HK-2 (cell line): ENCODE results near the gene PTPN5.
"Not testable (repeated sequence)": the region's sequence is repeated elsewhere in the genome, so short reads cannot be mapped to it uniquely, and the experiment has no call there.

ENCODE experiments used
- DNase-seq: peaks from one replicate; pipeline ENCODE4 v3.0.0-alpha.2; 2018; ENCODE audit not compliant: unreplicated experiment

The PTPN5 gene

GRCh38 chr11:18709414-18709813 lies 82.2 kb downstream of the PTPN5 start:
- DNase-seq = no peak

DNA sequence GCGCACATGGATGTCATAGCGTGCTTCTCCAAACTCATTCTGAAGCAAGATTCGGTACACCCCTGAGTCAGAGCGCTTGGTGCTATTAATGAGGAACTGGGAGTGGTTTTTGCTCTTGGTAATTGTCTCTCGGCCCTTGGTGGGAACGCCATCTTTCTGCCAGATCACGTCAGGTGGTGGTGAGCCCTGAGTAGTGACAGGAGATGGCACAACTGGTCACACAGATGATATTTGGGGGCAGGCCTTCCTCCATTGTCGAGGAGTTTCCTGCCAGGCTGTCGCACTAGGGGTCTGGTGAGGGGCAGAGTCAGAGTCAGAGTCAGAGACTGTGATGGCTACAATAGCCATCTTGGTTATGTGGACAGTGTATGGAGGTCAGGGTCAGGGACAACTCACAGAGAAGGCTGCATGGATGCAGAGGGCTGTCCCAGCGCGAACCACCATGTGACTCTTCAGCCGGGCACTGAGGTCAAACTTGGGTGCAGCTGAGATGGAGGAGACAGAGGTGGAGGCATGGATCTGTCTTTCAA lies 83.7 kb downstream of the PTPN5 start:
- no peak for DNase-seq

GRCh38 chr11:18706330-18707243 lies 85.0 kb downstream of the PTPN5 start:
- no peak for DNase-seq

DNA sequence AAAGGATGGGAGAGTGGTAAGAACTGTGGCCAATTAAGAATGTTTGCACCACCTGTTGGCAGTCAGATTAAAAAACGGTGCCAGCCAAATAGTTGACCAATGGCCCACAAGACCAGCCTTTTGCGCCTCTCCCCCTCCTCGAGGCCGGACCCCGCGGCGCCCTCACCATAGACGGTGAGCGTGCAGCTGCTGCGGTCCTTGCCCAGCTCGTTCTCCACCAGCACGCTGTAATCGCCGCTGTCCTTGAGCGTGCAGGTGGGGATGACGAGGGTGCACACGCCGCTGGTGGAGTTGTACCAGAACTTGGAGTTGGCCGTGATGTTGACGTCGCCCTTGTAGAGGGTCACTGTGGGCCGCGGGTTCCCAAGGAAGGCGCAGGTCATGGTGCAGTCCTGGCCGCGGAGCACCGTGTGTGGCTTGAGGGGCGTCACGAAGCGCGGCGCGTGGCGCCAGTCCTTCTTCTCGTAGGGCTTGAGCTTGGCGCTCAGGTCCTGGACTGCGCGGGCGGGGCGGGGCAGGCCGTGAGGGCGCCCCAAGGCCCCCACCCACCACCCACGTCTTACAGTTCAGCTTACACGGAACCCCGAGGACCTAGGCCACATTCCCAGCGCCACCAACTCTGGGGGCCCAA lies 85.8 kb downstream of the PTPN5 start:
- DNase-seq = no peak

- no peak for DNase-seq
These were observed 86.9 kb downstream of the PTPN5 start for GRCh38 chr11:18704698-18705097.

DNA sequence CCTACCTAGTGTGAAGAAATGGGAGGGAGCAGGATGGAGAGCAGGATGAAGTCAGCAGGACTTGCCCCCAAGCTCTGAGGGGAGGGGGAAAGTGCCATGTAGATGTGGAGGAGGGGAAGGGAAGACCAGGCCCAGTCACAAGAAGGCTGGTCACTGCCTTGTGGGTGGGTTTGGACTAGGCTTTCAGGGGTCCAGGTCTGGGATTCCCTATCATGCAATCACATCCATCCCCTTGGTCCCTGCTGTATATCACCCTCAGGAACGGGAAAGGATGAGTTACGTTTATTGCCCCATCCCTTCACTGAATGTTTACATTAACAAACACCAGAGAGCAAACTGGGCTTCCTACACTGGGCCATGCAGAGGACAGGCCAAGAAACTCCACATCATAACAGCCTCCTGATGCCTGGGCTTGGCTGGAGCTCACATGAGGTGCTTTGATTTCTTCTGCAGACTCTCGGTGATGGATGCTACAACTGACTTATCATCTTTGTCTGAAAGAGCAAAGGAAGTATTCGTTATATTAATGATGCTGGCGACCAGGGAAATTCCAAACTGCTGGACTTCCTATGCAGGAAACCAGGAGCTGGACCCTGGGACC lies 87.5 kb downstream of the PTPN5 start:
- DNase-seq = no peak

DNA sequence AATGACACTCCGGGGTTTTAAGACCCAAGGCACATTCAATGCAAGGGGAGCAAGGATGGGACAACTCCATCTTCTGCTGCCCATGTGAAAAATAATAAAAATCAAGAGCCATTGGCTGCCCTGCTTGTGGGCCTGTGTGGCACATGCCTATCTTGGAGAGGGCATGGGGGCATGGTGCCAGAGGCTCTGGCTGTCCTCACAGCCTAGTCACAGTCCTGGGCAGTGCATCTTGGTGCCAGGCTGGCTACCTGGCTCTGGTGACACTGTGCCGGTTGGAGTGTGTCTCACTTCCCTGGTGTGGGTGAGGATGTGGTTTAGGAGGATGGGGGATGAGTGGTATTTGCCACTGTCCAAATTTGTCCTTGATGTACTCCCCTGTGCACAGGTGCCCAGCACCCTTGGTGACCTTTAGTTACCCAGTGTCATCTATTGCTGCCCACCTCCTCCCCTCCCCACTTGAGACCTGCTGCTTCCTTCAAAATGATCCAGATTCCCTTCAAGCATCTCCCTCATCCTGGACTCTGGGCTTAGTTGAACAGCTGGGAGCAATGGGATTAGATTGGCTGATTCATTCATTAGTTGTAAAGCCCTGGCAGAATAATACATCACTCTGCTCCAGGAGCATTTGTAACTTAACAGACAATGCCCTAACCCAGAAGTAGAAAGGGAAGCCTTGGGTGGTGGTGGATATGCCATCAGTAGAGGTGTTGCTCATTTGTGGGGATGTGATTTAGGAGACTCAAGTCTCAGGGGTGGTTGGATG lies 88.4 kb downstream of the PTPN5 start:
- no peak for DNase-seq

GRCh38 chr11:18701614-18702216 lies 89.9 kb downstream of the PTPN5 start:
- no peak for DNase-seq

GRCh38 chr11:18700872-18701271 lies 90.7 kb downstream of the PTPN5 start:
- DNase-seq = no peak

DNA sequence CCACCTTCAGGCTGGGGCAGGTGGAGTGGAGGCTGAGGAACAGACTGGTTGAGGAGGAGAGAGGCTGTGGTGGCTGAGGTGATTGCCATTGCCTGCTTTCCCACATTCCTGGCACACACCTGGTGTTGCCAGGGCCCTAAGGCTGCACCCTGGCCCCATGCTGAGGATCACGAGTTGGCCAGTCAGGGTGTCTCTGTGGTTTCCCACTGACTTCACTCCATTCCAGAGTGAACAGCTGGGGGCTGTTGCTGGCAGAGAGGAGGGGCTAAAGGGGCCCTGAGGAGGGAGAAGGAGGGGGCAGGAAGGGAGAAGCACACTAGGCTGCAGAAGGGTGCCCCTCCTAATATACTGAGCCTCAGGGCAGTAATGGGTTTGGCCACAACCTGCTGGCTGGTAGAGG lies 91.2 kb downstream of the PTPN5 start:
- peak; percentile 17 for DNase-seq

DNA sequence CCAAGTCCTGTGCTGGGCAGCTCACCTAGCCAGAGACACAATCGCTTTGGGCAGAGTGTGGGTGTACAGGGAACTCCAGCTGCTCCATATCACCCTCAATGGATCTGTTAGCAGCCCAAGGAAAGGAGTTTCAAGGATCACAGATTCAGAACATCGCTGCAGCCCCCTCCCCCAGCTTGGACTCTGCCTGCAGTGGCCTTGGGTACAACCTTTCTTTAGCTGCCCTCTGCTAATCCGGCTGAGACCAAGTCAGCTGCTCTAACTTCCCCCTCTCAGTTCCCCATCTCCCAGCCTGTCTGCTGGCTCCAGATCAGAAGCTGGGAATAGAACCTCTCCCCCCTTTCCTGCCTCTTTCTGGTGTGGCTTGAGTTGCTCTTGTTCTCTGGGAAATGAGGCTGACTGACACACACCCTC lies 91.7 kb downstream of the PTPN5 start:
- no peak for DNase-seq

DNA sequence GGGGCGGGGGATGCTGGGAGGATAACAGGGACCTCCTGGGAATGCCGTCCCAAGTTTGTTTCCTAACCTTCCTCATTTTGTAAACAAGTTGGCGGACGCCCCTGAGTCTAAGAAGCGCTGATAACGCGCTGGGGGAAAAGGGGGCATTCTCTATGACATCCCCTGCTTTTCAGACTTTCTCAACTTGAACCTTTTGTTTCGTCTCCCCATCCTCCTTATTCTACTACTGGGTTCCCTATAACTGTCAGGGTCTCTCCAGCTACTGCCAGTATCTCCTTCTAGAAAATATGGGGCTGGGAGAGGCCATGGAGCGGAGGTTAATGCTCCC lies 92.4 kb downstream of the PTPN5 start:
- no peak for DNase-seq

GRCh38 chr11:18698341-18699268 lies 93.0 kb downstream of the PTPN5 start, which contains the start of gene TMEM86A:
TSS of gene TMEM86A (plus strand) at chr11:18698779. CDS start at chr11:18698887, 108 bp downstream.
- peak; percentile 60 for DNase-seq

DNA sequence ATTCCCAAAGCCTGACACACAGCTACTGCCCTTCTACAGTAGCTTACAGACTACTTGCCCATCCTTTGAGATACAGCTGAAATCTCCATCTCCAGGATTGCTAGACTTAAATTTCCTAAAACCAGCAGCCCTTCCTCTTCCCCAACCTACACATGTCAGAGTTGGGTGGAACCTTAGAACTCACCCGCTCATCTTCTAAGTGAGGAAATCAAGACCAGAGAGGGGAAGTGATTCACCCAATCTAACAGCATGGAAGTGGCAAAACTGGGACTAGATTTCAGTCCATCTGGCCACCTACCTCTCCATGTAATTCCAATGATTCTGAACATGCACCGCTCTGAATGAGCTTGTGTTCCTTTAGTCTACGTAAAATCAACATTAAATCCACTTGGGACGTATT lies 94.0 kb downstream of the PTPN5 start:
- no peak for DNase-seq

DNA sequence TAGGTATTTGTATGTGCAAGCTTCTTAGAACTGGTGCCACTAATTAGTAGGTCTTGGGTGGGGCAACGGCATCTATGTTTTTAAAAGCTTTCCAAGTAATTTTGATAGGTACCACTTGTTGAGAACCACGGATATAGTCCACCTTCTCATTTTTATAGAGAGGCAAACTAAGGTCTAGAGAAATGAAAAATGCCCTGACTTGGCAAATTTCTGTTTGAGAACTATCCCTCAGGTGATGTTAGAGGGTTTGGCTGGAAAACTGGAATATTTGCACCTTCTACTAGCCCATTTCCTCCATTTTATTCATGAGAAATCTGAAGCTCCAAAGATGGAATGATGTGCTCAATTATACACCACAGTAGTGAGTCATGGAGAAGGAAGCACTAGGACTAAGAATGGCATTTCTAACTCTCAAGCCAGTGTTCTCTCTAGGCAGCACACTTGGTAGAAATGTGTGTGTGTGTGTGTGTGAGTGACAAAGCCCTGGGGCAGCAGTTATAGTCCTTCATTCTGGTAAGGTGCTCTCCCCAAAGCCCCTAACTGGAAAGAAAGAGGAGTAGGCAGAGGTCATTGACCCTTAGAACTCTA lies 94.9 kb downstream of the PTPN5 start:
- DNase-seq = no peak

DNA sequence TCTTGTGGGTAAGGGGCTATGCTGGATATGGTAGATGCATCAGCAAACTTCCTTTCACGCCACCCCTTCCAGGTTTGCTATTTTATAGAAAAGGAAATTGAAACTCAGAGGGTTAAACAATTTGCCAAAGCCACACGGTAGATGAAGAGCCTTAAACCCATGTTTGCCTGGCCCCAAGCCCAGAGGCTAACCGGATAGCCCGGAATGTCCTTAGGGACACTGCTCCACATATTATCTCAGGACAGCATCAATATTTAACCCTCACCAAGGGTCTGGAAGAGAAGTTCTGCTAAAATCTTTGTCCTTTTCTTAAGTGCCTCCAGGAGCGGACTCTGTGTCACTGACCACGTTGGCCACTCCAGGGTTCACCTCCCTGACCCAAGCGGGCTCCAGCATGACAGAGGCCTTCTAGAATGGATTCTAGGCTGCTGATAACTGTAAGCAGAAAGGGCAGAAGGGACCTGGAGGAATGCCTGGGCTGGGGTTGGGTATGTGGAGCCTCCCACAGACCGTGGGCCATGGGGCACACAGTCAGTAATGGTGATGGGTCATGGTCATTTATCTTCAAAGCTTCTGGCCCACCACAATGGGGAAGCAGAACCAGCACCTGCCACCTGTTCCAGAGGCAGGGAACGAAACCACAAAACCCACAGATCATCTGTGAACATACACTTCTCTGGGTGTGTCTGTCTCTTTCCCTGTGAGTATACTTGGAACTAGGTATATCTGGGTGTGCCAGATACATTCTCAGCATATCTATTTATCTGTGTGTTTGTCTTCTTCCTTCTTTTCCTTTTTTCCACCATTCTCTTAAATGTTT lies 98.4 kb downstream of the PTPN5 start:
- DNase-seq = no peak

DNA sequence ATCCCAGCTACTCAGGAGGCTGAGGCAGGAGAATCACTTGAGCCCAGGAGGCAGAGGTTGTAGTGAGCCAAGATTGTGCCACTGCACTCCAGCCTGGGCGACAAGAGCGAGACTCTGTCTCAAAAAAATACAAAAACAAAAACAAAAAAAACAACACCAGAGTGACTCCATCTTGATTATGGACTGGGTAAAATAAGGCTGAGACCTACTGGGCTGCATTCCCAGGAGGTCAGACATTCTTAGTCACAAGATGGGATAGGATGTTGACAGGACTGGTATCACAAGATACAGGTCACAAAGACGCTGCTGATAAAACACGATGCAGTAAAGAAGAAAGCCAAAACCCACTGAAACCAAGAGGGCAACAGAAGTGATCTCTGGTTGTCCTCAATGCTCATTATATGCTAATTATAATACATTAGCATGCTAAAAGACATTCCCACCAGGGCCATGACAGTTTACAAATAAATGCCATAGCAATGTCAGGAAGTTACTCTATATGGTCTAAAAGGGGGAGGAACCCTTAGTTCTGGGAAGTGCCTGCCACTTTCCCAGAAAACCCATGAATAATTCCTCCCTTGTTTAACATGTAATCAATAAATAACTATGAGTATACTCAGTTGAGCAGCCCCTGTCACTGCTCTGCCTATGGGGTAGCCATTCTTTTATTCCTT lies 100.0 kb downstream of the PTPN5 start:
- not testable (repeated sequence) for DNase-seq

GRCh38 chr11:18684267-18684666 lies 107.3 kb downstream of the PTPN5 start:
- no peak for DNase-seq
